ENCODE results near the gene TSPAN11. TPM values are rescaled to one million over a fixed set of nuclear protein-coding genes. Genes with fewer than 3 reads are reported as not detected.

Gene TSPAN11
- total RNA-seq, 1 donor from 2014 or later: 38.7 TPM

GRCh38 chr12:30959110-30959710 lies 32.7 kb downstream of the TSPAN11 start:
- DNase-seq (ENCODE audit: extremely low read depth, low read depth, low spot score): no peak

- no peak for DNase-seq (ENCODE audit: extremely low read depth, low read depth, low spot score)
Measured at GRCh38 chr12:30959778-30960177, 33.2 kb downstream of the TSPAN11 start.

- no peak for DNase-seq (ENCODE audit: extremely low read depth, low read depth, low spot score)
Measured at GRCh38 chr12:30961030-30961429, 34.5 kb downstream of the TSPAN11 start.

- no peak for DNase-seq (ENCODE audit: extremely low read depth, low read depth, low spot score)
Measured at GRCh38 chr12:30962047-30962446, 35.5 kb downstream of the TSPAN11 start.

- no peak for DNase-seq (ENCODE audit: extremely low read depth, low read depth, low spot score)
Measured at GRCh38 chr12:30963709-30964564, 37.4 kb downstream of the TSPAN11 start.

- no peak for DNase-seq (ENCODE audit: extremely low read depth, low read depth, low spot score)
Measured at GRCh38 chr12:30964896-30965612, 38.5 kb downstream of the TSPAN11 start.

GRCh38 chr12:30965613-30965985 lies 39.1 kb downstream of the TSPAN11 start:
- DNase-seq (ENCODE audit: extremely low read depth, low read depth, low spot score): no peak

GRCh38 chr12:30967026-30967425 lies 40.5 kb downstream of the TSPAN11 start:
- no peak for DNase-seq (ENCODE audit: extremely low read depth, low read depth, low spot score)

GRCh38 chr12:30968211-30968610 lies 41.7 kb downstream of the TSPAN11 start:
- DNase-seq (ENCODE audit: extremely low read depth, low read depth, low spot score): no peak

- DNase-seq (ENCODE audit: extremely low read depth, low read depth, low spot score): no peak
Measured at GRCh38 chr12:30969006-30969405, 42.5 kb downstream of the TSPAN11 start.

GRCh38 chr12:30969606-30970395 lies 43.3 kb downstream of the TSPAN11 start:
- no peak for DNase-seq (ENCODE audit: extremely low read depth, low read depth, low spot score)

- no peak for DNase-seq (ENCODE audit: extremely low read depth, low read depth, low spot score)
Measured at GRCh38 chr12:30970559-30971197, 44.1 kb downstream of the TSPAN11 start.

- no peak for DNase-seq (ENCODE audit: extremely low read depth, low read depth, low spot score)
Measured at GRCh38 chr12:30972035-30972434, 45.5 kb downstream of the TSPAN11 start.

- DNase-seq (ENCODE audit: extremely low read depth, low read depth, low spot score): no peak
Measured at GRCh38 chr12:30973175-30973574, 46.6 kb downstream of the TSPAN11 start.

- DNase-seq (ENCODE audit: extremely low read depth, low read depth, low spot score): no peak
Measured at GRCh38 chr12:30973830-30974229, 47.3 kb downstream of the TSPAN11 start.

GRCh38 chr12:30974746-30975500 lies 48.4 kb downstream of the TSPAN11 start:
- no peak for DNase-seq (ENCODE audit: extremely low read depth, low read depth, low spot score)

GRCh38 chr12:30975581-30975980 lies 49.0 kb downstream of the TSPAN11 start:
- DNase-seq (ENCODE audit: extremely low read depth, low read depth, low spot score): no peak

- no peak for DNase-seq (ENCODE audit: extremely low read depth, low read depth, low spot score)
Measured at GRCh38 chr12:30976206-30976605, 49.7 kb downstream of the TSPAN11 start.

GRCh38 chr12:30977124-30977523 lies 50.6 kb downstream of the TSPAN11 start:
- no peak for DNase-seq (ENCODE audit: extremely low read depth, low read depth, low spot score)

All from glomerular endothelial cell (primary cell).